HG03066 (cell line): ENCODE measurements around the gene HIGD2B.
"Not testable (repeated sequence)": the region's sequence is repeated elsewhere in the genome, so short reads cannot be mapped to it uniquely, and the experiment has no call there.

Experiments used
- ATAC-seq: cut with Tn5 transposase; IDR thresholded peaks from one replicate; pipeline ENCODE4 v1.9.1; 2021; ENCODE audit warnings: low read depth; ENCODE audit not compliant: unreplicated experiment

The HIGD2B gene

DNA sequence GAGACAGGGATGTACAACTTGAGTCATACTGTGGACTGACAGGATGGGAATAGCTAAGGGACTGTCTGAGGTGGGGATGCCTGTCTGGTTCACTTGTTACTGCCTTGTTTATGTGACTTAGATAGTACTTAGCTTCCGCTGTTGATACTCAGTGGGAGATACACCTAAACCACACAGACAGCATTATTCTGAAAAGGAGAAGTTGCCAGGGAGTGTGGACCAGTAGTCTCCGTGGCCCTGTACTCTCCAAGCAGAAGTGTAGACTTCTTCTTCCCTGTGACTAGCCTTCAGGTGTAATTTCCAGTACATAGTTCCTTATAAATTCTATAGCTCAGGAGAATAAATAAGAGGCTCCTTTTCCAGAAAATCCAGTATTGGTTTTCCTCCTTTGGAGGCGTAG lies 5.1 kb downstream of the HIGD2B start:
- ATAC-seq: no peak

DNA sequence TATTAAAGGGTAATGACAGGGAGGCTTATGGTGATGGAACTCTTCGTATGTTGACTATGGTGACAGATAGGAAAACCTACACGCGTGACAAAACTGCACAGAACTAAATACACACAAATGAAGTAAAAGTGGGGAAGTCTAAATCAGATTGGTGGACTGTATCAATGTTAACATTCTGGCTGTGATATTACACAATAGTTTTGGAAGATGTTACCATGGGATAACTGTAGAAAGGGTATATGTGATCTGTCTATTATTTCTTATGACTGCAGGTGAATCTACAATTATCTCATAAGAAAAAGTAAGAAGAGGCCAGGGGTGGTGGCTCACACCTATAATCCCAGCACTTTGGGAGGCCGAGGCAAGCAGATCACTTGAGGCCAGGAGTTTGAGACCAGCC lies 9.1 kb downstream of the HIGD2B start:
- ATAC-seq: no peak

DNA sequence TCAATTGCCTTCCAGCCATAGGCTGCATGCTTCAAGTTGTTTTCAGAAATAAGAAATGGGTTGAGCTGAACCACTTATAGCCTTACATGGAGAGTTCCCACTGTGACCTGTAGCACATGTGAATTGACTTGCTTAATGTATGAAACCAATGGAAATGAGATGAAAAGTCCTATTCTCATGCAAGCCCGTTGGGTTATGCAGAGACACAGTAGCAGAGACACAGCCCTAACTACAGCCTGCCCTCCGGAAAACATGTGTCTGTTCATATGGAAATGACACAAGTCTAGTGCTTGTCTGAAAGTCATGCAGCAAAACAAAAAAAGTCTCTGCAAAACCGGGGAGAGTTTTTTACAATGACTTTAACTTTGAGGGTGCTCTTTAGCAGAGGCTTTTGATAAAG lies 14.5 kb downstream of the HIGD2B start:
- no peak for ATAC-seq

DNA sequence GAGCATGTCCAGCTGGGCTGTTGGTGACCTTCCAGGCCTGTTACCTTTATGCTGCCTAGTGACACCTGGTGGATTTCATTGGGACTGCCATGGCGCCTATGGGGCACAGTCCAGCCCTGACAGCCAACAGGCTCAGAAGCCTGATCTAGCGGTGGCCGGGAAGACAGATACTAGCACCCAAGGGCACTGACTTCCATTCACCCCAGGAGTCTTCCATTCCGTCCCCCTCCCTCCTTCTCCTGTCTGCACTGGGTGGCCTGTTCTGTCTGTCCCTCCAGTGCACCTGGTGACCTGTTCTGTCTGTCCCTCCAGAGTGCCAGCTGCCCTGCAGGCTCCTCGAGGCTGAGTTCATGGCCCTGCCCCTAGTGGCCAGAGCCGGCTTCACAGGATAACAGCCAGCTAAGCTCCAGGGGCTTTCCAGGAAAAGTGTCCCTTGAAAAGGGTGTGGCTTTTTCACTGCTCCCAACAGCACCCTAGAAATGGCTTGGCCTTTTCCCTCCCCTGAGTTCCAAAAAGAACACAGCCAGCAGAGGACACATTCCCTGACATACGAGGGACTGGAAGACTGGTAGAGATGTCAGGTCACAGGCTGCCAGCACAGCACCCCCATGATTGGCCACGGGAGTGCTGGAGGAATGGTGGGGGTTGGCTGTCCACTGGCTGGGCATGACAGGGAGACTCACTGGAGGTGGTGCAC lies 15.2 kb downstream of the HIGD2B start:
- peak; percentile 91 for ATAC-seq

DNA sequence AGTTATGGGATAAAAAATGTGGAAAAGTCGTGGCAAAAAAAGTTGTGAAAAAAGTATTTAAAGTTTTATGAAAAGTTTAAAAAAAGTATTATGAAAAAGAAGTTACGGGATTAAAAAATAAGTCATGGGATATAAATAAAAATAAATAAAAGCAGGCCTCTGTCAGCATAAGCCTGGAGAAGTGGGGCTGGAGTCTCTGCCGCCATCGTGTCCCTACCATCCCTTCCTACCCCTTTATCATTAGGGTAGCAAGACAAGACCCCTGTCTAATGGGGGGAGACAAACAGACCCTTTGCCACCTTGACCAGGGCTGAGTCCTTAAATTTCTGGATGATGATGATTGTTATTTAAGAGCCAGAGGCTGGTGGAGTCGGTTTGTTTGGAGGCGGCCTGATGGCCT lies 16.2 kb downstream of the HIGD2B start:
- not testable (repeated sequence) for ATAC-seq

DNA sequence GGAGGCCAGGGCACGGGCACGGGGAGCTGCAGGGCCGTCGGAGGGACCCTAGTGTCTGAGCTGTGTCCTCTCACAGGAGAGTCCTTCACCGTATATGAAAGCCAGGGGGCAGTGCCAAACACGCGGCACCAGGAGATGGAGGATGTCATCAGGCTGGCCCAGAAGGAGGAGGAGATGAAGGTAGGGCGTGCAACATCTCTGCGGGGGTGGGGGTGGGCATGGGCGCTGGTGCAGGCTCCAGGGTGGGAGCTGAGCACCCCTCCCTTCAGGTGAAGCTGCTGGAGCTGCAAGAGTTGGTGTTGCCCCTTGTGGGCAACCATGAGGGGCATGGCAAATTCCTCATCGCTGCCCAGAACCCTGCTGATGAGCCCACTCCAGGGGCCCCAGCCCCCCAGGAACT lies 20.3 kb downstream of the HIGD2B start:
- not testable (repeated sequence) for ATAC-seq

DNA sequence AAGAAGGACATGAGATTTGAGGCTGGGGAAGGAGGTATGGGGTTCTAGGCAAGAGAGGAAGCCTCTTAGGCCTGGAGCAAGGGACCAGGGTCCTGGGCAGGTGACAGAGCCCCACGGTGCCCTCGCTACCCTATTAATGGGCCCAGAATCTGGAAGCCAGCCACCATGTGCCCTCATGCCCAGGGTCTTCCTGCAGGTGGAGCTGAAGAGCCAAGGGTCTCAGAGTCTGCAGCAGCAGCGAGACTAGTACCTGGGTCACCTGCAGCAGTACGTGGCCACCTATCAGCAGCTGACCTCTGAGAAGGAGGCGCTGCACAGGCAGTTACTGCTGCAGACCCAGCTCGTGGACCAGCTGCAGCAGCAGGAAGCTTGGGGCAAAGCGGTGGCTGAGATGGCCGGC lies 22.1 kb downstream of the HIGD2B start:
- ATAC-seq: not testable (repeated sequence)

DNA sequence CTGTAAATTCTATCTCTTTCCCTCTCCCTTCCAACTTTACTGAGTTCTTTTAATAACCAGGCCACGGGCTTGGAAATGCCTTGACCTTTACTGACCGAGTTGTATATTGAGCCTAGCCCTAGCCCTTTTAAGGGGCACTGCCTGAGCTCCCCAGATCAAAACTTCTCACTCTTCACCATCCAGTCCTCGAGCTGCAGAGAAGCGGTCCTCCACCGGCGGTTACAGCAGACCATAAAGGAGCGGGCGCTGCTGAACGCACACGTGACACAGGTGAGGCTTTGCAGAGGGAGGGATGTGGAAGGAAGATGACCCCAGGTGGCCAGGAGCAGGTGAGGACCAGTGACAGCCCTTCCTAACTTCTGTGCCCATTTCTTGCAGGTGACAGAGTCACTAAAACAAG lies 24.9 kb downstream of the HIGD2B start:
- ATAC-seq: not testable (repeated sequence)

DNA sequence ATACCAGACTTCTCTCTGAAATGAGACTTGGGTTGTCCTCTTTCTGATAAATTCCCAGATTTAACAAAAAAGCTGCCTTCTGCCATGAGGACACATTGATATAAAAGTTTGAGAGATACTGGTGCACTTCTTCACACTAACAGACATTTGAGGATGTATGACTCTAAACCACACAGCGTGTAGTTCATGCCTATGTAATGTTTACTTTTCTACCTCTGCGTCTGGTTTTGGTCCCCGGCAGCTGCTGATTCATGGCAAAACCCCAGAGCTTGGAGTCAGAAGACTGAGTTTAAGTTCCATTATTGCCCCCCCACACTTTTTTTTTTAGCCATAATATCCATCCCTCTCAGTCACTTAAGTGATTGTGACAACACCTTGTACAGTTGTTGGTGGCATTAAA lies 30.0 kb downstream of the HIGD2B start:
- not testable (repeated sequence) for ATAC-seq

DNA sequence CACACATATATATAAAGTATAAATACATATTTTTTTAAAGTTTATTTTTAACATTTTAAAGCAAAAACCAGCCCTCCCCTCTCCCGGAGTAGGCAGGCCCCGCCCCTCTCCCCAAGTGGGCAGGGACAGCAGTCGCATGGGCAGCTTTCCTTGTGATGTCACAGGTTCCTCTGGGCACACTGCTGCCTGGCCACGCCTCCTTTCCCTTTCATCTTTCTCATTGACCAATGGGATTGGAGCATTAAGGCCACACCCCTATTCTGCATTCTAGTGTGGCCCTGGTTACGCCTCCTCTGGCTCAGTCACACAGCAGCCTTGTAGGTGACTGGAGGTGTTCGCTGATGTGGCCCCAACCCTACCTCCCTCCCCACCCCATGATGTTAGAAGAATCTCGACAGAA lies 31.6 kb downstream of the HIGD2B start, which contains the start of gene GOLGA6B:
TSS of gene GOLGA6B (plus strand) at position 301 of the 400 bp plus-strand sequence. CDS start at position 342, 41 bp downstream.
- not testable (repeated sequence) for ATAC-seq

DNA sequence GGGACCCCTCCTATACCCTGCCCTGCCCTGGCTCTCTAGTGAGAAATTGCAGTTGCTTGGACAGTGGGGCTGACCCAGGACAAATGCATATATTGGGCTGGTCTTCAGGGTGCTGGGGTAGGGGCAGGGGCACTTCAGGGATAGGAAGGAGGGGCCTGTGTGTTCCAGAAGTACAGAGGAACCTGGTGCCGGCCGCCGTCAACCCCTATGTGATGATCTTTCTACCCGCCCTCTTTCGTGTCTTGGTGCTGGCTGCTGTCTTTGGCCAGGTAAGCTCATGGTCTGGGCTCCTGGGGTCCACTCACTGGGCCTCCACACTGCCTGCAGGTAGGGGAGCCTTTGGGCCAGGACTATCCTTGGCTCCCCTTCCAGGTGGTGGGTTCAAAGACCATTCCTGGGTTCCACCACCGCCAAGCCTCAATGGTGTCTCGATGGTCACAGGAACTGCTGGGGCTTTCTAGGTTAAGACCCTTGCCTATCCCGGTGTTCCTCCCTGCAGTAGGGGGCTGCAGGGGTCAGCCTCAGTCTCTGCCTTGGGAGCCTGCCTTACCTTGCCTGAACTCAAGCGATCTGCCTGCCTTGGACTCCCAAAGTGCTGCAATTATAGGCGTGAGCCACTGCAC lies 37.2 kb downstream of the HIGD2B start:
- ATAC-seq: not testable (repeated sequence)

DNA sequence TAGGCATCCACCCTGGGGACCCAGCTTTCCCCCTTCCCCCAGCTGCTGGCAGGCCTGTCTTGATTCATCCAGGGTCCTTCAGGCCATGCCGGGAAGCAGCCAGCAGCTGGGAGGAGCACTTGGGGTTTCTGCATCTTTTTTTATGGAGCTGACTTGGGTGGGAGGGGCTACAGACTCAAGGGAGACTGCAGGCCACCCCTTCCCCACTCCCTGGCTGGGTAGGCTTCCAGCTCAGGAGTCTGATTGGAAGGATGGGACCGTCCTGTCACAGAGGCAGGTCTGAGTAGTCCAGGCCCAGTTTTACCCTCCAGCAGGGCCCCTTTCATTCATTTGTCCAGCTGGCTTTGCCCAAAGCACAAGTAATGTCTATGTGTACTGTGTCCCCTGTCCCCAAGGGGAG lies 43.7 kb downstream of the HIGD2B start:
- ATAC-seq: not testable (repeated sequence)

DNA sequence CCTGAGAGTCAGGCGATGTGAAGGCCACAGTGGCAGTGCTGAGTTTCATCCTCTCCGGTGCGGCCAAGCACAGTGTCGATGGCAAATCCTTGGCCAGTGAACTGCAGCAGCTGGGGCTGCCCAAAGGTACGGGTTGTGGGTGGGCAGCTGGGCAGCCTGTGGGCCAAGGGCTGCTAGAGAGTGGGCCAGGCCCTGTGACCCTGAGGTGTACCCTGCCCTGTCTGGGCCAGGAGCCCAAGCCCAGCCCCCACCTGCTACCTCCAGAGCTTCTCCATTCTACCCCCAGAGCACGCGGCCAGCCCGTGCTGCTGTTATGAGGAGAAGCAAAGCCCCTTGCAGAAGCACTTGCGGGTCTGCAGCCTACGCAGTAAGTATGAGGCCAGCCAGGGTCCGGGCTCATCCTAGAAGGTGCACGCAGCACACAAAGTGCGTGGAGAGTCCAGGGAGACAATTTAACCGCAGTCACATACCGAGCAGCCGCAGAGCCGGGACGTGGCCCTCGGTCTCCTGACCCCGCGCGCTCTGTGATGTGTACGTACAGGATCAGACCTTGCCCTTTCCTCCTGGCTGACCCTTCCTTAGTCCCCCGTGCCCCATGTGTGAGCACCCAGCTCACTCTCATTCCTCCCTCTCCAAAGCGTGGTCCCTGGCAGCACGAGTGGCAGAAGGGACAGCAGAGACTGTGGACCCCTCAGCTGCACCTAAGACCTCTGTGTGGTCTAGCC lies 46.1 kb downstream of the HIGD2B start:
- not testable (repeated sequence) for ATAC-seq

DNA sequence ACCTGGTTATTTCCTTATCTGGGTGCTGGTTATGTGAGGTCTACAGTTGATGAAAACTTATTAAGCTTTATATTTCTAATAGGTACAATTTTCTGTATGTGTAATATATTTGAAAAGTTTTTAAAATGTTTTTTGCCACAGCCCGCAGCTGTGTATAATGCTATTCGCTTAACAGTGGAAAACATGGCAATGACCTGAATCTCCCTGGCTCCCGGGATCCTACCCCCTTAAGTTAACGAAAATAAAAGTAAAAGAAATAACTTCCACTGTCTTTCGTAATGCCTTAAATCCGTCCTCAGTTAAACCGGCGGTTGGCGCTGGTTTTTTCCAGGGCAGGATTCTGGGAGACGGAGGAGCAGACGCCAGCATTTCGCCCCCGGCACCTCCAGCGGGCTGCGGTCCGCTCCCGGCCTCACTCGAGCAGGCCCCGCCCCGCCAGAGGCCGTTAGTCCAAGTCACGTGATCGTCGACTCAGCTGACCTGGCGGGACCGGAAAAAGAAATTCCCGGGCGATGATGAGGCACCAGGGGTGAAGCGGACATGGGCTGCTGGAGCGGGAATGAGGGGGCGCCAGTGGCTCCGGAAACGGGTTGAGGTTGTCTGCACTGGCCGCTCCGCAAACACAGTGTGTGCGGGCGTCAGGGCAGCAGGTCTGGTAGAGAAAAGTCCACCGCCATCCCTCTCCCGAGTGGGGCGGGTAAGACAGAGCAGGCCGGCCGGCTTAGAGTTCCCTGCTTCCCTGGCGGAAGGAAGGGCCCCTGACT lies 49.3 kb downstream of the HIGD2B start:
- peak; percentile 78 for ATAC-seq

DNA sequence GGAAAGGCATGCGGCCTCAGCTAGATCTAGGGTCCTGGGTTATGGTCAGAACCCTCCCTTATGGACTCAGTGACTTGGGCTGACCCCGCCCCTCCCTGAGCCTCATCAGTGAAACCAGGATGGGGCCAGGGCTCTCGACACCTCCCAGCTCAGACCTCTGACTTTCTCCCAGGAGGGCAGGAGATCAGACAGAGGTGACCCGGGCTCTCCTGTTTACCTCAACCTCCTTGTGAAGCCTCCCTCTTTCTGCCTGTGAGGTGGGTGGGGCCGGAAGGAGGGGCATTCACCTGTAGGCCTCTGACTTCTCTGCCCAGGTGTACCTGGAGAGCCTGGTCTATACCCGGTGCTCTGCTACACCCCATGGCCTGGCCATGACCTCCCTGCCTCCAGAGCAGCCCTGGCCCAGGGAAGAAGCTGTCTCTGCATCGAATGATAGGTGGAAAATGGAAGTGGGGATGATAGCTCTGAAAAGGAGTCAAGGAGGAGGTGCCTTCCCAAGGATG lies 56.9 kb downstream of the HIGD2B start:
- not testable (repeated sequence) for ATAC-seq

DNA sequence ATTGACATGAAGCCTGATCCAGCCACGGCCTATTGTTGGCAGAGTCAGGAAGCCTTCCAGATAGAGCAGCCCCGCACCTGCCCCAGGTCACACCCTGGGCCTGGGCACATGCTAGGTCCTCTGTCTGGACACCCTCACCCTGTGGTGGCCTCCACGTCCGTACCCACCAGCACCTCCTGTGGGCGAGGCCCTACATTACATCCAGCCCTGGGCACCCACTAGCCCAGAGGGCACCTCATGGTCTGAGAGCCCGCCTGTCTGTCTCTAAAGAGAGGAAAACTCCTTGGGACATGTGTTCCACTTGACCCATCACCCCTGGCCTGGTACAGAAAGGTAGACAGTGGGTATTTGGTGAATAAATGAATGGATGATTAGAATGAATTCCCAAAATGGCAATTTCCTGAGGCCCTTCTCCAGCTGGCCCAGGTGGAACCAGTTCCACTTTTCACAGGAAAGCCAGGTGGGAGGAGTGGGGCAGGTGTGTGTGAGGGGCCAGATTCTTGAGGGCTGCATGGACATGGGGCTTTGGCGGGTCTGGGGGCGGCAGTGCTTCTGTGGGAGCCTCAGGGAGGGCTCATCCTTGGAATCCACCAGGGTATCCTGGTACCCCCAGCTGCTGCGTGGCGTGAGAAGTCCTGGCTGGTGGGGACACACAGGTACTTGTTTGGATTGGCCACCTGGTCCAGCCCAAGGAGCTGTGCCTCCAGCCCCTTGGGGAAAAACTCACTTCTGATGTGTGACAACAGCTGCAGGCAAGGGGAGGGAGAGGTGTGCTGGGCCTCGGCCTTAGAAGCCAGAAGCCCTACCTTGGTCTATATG lies 57.5 kb downstream of the HIGD2B start:
- not testable (repeated sequence) for ATAC-seq

DNA sequence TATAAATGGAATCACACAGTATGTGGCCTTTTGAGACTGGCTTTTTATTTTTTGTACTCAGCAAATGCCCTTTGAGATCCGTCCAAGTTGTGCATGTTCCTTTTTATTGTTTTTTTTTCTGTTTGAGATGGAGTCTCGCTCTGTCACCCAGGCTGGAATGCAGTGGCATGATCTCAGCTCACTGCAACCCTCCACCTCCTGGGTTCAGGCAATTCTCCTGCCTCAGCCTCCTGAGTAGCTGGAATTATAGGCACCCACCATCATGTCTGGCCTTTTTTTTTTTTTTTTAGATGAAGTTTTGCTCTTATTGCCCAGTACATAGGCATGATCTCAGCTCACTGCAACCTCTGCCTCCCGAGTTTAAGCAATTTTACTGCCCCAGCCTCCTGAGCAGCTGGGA lies 59.8 kb downstream of the HIGD2B start:
- ATAC-seq: not testable (repeated sequence)
